ENCODE measurements around the gene MIB1.
"Not testable (repeated sequence)": the region's sequence is repeated elsewhere in the genome, so short reads cannot be mapped to it uniquely, and the experiment has no call there.

Gene MIB1

DNA sequence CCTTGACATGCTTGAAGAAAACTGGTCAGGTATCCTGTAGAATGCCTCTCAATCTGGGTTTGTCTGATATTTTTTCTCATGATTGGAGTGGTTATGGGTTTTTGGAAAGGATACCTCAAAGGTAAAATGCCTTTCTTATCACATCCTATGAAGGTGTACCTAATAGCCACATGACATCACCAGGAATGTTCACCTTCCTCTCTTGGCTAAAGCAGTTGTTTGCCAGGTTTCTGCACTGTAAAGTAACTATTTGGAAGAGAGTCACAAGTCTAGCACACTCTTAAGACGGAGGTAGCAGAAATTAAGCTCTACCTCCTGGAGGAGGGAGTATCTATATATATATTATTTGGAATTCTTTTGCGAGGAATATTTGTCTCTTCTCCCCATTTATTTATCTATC, 17.9 kb upstream of the MIB1 start:
- no peak overlapping the region for H3K27ac ChIP-seq (ENCODE audit: low read length)
- H3K27me3 ChIP-seq (ENCODE audit: control insufficient read depth, insufficient read depth, low read length) = no peaks in the 10 kb centered on the region
- H3K4me1 ChIP-seq (ENCODE audit: control insufficient read depth, insufficient read depth, low read length) = no peaks in the 10 kb centered on the region
- DNase-seq (ENCODE audit: low read depth, low spot score) = no peak
- H3K9me3 ChIP-seq (ENCODE audit: control insufficient read depth, insufficient read depth, low read length) = no peaks in the 10 kb centered on the region
- WGBS (ENCODE audit: insufficient coverage, insufficient read length) = no CpG with 5 or more reads among the region's 2 CpGs
- no peaks in the 10 kb centered on the region for H3K36me3 ChIP-seq (ENCODE audit: control insufficient read depth, insufficient read depth, low read length)
- no peak overlapping the region for H3K4me3 ChIP-seq (ENCODE audit: low read length)

DNA sequence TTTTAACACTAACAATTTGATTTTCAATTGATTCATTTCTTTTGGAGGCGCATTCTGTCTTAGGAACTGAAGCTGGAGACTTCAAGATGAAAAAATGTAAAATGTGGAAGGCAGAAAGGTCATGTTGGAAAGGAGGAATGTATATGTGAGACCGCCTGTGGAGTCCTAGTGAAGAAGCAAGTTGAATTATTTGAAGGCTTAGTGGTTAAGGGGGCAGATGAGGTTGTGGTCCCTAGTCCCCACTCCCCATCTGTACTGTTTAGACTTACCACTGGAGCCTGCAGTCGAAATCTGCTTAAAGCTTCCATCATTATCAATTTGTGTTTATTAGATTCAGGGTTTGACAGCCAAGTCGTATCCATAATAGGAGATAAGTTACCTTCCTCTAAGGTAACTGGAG, 15.4 kb upstream of the MIB1 start:
- WGBS (ENCODE audit: insufficient coverage, insufficient read length) = no CpG with 5 or more reads among the region's 4 CpGs
- Histone ChIP-seq H3K27ac (ENCODE audit: low read length) (no peak overlapping the region), H3K4me3 (ENCODE audit: low read length) (no peak overlapping the region), H3K4me1 (ENCODE audit: control insufficient read depth, insufficient read depth, low read length) (no peaks in the 10 kb centered on the region), H3K27me3 (ENCODE audit: control insufficient read depth, insufficient read depth, low read length) (no peaks in the 10 kb centered on the region), H3K9me3 (ENCODE audit: control insufficient read depth, insufficient read depth, low read length) (no peaks in the 10 kb centered on the region), H3K36me3 (ENCODE audit: control insufficient read depth, insufficient read depth, low read length) (no peaks in the 10 kb centered on the region)
- no peak for DNase-seq (ENCODE audit: low read depth, low spot score)

DNA sequence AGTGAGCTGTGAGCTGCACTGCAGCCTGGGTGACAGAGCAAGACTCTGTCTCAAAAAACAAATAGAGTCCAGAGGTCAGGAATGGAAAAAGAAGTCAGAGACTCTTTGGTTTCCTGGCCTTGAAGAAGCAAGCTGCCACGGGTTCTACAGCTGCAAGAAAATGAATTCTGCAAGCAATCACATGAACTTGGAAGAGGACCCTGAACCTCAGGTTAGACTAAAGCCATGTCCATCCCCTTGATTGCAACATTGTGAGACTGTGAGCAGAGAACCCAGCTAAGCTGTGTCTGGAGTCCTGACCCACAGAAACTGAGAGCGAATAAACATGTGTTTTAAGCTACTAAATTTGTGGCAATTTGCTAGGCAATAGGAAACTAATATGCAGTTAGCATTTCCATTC, 12.9 kb upstream of the MIB1 start:
- no CpG with 5 or more reads among the region's 2 CpGs for WGBS (ENCODE audit: insufficient coverage, insufficient read length)
- no peak for DNase-seq (ENCODE audit: low read depth, low spot score)
- Histone ChIP-seq H3K36me3 (ENCODE audit: control insufficient read depth, insufficient read depth, low read length) (no peaks in the 10 kb centered on the region), H3K9me3 (ENCODE audit: control insufficient read depth, insufficient read depth, low read length) (no peaks in the 10 kb centered on the region), H3K4me3 (ENCODE audit: low read length) (no peak overlapping the region), H3K4me1 (ENCODE audit: control insufficient read depth, insufficient read depth, low read length) (no peaks in the 10 kb centered on the region), H3K27ac (ENCODE audit: low read length) (no peak overlapping the region), H3K27me3 (ENCODE audit: control insufficient read depth, insufficient read depth, low read length) (no peaks in the 10 kb centered on the region)

DNA sequence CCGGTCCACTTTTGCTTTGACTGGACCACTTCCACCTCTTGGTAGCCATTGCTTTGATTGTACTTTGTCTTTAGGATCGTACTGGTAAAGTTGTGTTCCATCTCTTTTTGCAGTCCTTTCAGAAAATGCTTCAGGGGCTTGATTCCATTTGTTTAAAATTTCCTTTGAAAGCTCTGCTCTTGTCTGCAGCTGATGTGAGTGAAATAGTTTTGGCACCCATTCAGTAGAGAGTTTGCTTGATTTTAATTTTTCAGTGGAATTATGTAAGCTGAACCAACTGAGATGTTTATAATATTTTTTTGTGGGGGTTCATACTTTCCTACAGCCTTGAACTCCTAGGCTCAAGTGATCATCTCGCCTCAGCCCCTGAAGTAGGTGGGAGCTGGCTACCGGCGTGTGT, 7.6 kb upstream of the MIB1 start:
- no peak overlapping the region for H3K4me3 ChIP-seq (ENCODE audit: low read length)
- peaks cover 2% of the 10 kb centered on the region; the same call in 1 of the 2 replicates for H3K4me1 ChIP-seq (ENCODE audit: control insufficient read depth, insufficient read depth, low read length)
- WGBS (ENCODE audit: insufficient coverage, insufficient read length) = no CpG with 5 or more reads among the region's 5 CpGs
- H3K27me3 ChIP-seq (ENCODE audit: control insufficient read depth, insufficient read depth, low read length) = no peaks in the 10 kb centered on the region
- no peaks in the 10 kb centered on the region for H3K9me3 ChIP-seq (ENCODE audit: control insufficient read depth, insufficient read depth, low read length)
- no peak overlapping the region for H3K27ac ChIP-seq (ENCODE audit: low read length)
- H3K36me3 ChIP-seq (ENCODE audit: control insufficient read depth, insufficient read depth, low read length) = no peaks in the 10 kb centered on the region
- DNase-seq (ENCODE audit: low read depth, low spot score) = no peak

DNA sequence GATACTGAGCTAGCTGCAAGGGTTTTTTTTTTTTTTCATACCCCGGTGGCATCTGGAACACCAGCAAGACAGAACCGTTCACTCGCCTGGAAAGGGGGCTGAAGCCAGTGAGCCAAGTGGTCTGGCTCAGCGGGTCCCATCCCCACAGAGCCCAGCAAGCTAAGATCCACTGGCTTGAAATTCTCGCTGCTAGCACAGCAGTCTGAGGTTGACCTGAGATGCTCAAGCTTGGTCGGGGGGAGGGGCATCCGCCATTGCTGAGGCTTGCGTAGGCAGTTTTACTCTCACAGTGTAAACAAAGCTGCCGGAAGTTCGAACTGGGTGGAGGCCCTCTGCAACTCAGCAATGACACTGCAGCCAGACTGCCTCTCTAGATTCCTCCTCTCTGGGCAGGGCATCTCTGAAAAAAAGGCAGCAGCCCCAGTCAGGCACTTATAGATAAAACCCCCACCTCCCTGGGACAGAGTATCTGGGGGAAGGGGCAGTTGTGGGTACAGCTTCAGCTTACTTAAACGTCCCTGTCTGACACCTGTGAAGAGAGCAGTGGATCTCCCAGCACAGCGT, 5.1 kb upstream of the MIB1 start:
- WGBS (ENCODE audit: insufficient coverage, insufficient read length) = no CpG with 5 or more reads among the region's 12 CpGs
- DNase-seq (ENCODE audit: low read depth, low spot score) = no peak
- no peaks in the 10 kb centered on the region for H3K36me3 ChIP-seq (ENCODE audit: control insufficient read depth, insufficient read depth, low read length)

DNA sequence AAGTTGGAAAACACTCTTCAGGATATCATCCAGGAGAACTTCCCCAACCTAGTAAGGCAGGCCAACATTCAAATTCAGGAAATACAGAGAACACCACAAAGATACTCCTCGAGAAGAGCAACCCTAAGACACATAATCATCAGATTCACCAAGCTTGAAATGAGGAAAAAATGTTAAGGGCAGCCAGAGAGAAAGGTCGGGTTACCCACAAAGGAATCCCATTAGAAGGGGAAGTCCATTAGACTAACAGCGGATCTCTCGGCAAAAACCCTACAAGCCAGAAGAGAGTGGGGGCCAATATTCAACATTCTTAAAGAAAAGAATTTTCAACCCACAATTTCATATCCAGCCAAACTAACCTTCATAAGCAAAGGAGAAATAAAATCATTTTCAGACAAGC, 3.7 kb upstream of the MIB1 start:
- not testable (repeated sequence) for DNase-seq (ENCODE audit: low read depth, low spot score); H3K9me3 ChIP-seq (ENCODE audit: control insufficient read depth, insufficient read depth, low read length); H3K4me1 ChIP-seq (ENCODE audit: control insufficient read depth, insufficient read depth, low read length); H3K27ac ChIP-seq (ENCODE audit: low read length); H3K27me3 ChIP-seq (ENCODE audit: control insufficient read depth, insufficient read depth, low read length); H3K4me3 ChIP-seq (ENCODE audit: low read length); H3K36me3 ChIP-seq (ENCODE audit: control insufficient read depth, insufficient read depth, low read length)
- no CpG with 5 or more reads among the region's 4 CpGs for WGBS (ENCODE audit: insufficient coverage, insufficient read length)

More for the DNA sequence above, 5.1 kb upstream of the MIB1 start:
- Histone ChIP-seq H3K27ac (ENCODE audit: low read length) (no peak overlapping the region), H3K4me1 (ENCODE audit: control insufficient read depth, insufficient read depth, low read length) (peaks cover 2% of the 10 kb centered on the region; the same call in 1 of the 2 replicates), H3K27me3 (ENCODE audit: control insufficient read depth, insufficient read depth, low read length) (no peaks in the 10 kb centered on the region), H3K4me3 (ENCODE audit: low read length) (no peak overlapping the region), H3K9me3 (ENCODE audit: control insufficient read depth, insufficient read depth, low read length) (no peaks in the 10 kb centered on the region)

DNA sequence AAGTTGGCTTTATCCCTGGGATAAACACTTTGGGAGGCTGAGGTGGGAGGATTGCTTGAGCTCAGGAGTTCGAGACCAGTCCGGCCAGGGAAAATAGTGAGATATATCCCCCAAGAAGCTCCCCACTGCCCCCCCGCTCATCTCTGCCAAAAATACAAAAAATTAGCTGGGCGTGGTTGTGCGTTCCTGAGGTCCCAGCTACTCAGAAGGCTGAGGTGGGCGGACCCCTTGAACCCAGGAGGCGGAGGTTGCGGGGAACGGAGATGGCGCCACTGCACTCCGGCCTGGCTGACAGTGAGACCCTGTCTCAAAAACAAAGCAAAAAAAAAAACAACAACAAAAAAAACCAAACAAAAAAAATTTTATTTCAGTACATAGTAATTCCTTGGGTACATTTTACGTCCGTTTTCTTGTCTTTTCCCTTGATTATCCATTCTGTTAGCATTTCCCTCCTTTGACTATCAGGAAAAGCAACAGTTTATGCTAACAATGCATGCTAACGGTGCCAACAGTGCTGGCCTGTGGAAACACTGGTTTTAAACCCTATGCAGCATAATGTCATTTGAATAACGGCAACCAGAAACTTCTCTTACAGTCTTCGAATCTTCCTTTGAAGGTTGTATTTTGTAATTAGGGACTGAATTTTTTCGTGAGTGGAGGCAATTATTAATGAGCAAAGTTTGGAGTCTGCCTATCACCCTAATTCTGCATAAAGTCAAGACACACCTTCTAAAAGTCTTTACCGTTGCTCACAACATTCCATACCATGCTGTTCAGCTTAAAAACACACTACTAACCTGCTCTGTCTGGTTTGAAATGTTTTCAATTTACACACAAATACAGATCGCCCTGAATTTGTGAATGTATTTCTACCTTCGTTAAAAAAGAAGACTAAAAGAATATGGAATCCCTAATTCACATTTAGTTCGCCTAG, 721 bp upstream of the MIB1 start:
- Histone ChIP-seq H3K9me3 (ENCODE audit: control insufficient read depth, insufficient read depth, low read length) (no peaks in the 10 kb centered on the region), H3K4me3 (ENCODE audit: low read length) (no peak overlapping the region), H3K4me1 (ENCODE audit: control insufficient read depth, insufficient read depth, low read length) (peaks cover 2% of the 10 kb centered on the region; the same call in 1 of the 2 replicates), H3K36me3 (ENCODE audit: control insufficient read depth, insufficient read depth, low read length) (no peaks in the 10 kb centered on the region; the same call in 1 of the 2 replicates), H3K27ac (ENCODE audit: low read length) (no peak overlapping the region), H3K27me3 (ENCODE audit: control insufficient read depth, insufficient read depth, low read length) (no peaks in the 10 kb centered on the region)
- WGBS (ENCODE audit: insufficient coverage, insufficient read length) = 100% methylated on average over 2 of the region's 21 CpGs
- no peak for DNase-seq (ENCODE audit: low read depth, low spot score)

DNA sequence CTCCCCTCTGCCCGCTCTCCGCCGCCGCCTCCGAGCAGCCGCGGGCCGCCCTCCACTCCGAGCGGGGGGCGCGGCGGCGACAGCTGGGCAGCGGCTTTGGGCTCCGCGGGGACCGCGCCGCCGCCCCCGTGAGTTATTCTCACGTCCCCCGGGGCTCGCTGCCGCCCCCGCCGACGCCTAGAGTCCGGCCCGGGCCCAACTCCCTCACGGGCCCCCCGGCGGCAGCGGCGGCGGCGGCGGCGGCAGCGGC, 645 bp downstream of the MIB1 start:
- no peaks in the 10 kb centered on the region for H3K9me3 ChIP-seq (ENCODE audit: control insufficient read depth, insufficient read depth, low read length)
- H3K4me1 ChIP-seq (ENCODE audit: control insufficient read depth, insufficient read depth, low read length) = no peaks in the 10 kb centered on the region; the same call in 1 of the 2 replicates
- no peaks in the 10 kb centered on the region for H3K27me3 ChIP-seq (ENCODE audit: control insufficient read depth, insufficient read depth, low read length)
- H3K36me3 ChIP-seq (ENCODE audit: control insufficient read depth, insufficient read depth, low read length) = no peaks in the 10 kb centered on the region; the same call in 1 of the 2 replicates
- H3K4me3 ChIP-seq (ENCODE audit: low read length) = peak overlapping the region; percentile 94; the same call in 1 of the 2 replicates
- no peak for DNase-seq (ENCODE audit: low read depth, low spot score)
- no peak overlapping the region for H3K27ac ChIP-seq (ENCODE audit: low read length)
- WGBS (ENCODE audit: insufficient coverage, insufficient read length) = no CpG with 5 or more reads among the region's 41 CpGs

DNA sequence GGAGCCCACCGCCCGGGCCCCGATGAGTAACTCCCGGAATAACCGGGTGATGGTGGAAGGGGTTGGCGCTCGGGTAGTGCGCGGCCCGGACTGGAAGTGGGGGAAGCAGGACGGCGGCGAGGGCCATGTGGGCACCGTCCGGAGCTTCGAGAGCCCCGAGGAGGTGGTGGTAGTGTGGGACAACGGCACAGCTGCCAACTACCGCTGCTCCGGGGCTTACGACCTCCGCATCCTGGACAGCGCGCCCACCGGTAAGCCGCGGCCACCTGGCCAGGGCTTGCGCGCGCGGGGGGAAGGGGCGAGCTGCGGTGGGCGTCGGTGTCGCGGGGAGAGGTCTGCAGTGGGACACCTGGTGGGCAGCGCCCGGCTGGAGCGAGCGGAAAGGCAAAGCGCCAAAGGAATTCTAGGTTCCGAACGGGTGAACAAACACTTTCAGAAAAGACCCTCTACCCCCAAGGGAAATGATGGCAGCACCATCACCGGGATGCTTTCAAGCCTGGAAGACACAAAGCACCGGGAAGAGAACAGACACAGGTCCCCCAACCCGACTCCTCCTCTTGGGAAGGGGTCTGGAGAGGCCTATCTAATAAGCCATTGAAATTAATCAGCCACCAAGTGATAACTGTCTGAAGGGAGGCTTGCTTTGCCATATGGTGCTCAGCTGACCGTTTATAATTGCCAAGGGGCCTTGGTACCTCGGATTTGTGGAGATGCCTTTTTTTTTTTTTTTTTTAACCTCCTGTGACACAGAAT, 1.1 kb downstream of the MIB1 start:
- Histone ChIP-seq H3K27me3 (ENCODE audit: control insufficient read depth, insufficient read depth, low read length) (no peaks in the 10 kb centered on the region), H3K9me3 (ENCODE audit: control insufficient read depth, insufficient read depth, low read length) (no peaks in the 10 kb centered on the region), H3K4me3 (ENCODE audit: low read length) (peak overlapping the region; percentile 94), H3K4me1 (ENCODE audit: control insufficient read depth, insufficient read depth, low read length) (no peaks in the 10 kb centered on the region; the same call in 1 of the 2 replicates), H3K36me3 (ENCODE audit: control insufficient read depth, insufficient read depth, low read length) (no peaks in the 10 kb centered on the region; the same call in 1 of the 2 replicates), H3K27ac (ENCODE audit: low read length) (no peak overlapping the region)
- DNase-seq (ENCODE audit: low read depth, low spot score) = no peak
- WGBS (ENCODE audit: insufficient coverage, insufficient read length) = no CpG with 5 or more reads among the region's 49 CpGs

DNA sequence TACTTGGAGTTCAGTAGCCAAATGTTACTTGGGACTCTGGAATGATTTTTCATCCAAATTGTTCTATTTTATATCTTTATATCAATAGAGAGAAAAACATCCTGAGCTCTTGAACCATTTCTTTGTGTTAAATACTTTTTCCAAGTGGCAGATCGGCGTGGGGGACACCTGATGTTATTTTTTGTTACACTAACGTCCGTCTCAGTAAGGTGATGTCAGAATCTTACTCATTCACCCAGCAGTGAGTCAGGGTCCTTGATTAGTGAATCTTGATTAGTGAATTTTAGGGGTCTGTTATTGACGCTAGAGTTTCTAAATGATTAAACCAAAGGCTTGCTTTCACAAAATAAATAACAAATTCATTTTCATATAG, 1.7 kb downstream of the MIB1 start:
- Histone ChIP-seq H3K4me1 (ENCODE audit: control insufficient read depth, insufficient read depth, low read length) (no peaks in the 10 kb centered on the region; the same call in 1 of the 2 replicates), H3K36me3 (ENCODE audit: control insufficient read depth, insufficient read depth, low read length) (no peaks in the 10 kb centered on the region; the same call in 1 of the 2 replicates), H3K4me3 (ENCODE audit: low read length) (peak overlapping the region; percentile 94; the same call in 1 of the 2 replicates), H3K9me3 (ENCODE audit: control insufficient read depth, insufficient read depth, low read length) (no peaks in the 10 kb centered on the region), H3K27me3 (ENCODE audit: control insufficient read depth, insufficient read depth, low read length) (no peaks in the 10 kb centered on the region), H3K27ac (ENCODE audit: low read length) (no peak overlapping the region)
- no CpG with 5 or more reads among the region's 5 CpGs for WGBS (ENCODE audit: insufficient coverage, insufficient read length)
- no peak for DNase-seq (ENCODE audit: low read depth, low spot score)
